SU-DHL-6 (cell line): ENCODE data around the gene TTLL11.

ENCODE experiments used
- H2AFZ ChIP-seq: fragments of 200-600 bp; sonication (generic); 2 replicates; pipeline ENCODE4 v1.6.1; 2014; ENCODE audit warnings: low read depth, mild to moderate bottlenecking, moderate library complexity, mixed read lengths, antibody characterized with exemption, low read length; ENCODE audit not compliant: severe bottlenecking
- H3F3A ChIP-seq: fragments of 200-600 bp; shearing (Covaris generic); 2 replicates; pipeline ENCODE4 v1.6.0; 2016; ENCODE audit warnings: antibody characterized with exemption, mild to moderate bottlenecking; ENCODE audit not compliant: insufficient read depth
- H3K27ac ChIP-seq: fragments of 200-600 bp; sonication (generic); 2 replicates; pipeline ENCODE4 v1.5.1; 2016; ENCODE audit warnings: low read depth, mild to moderate bottlenecking, low read length, moderate library complexity, mixed read lengths
- H3K27me3 ChIP-seq: fragments of 200-600 bp; sonication (generic), shearing (Covaris generic); 2 replicates; pipeline ENCODE4 v1.6.0; 2014; ENCODE audit warnings: mild to moderate bottlenecking, low read length
- H3K36me3 ChIP-seq: fragments of 200-600 bp; sonication (generic); 2 replicates; pipeline ENCODE4 v1.6.1; 2014; ENCODE audit warnings: mild to moderate bottlenecking, low read length, mixed read lengths
- H3K4me2 ChIP-seq: fragments of 300-600, 200-600 bp; shearing (Covaris generic), sonication (generic); 2 replicates; pipeline ENCODE4 v1.6.0; 2014; ENCODE audit warnings: low read length, low read depth, mild to moderate bottlenecking; ENCODE audit not compliant: poor library complexity, severe bottlenecking
- H3K4me3 ChIP-seq: fragments of 200-600 bp; sonication (generic); 2 replicates; pipeline ENCODE4 v1.5.1; 2014; ENCODE audit warnings: antibody characterized with exemption, low read length, mild to moderate bottlenecking, mixed read lengths; ENCODE audit not compliant: insufficient read depth, poor library complexity, severe bottlenecking
- H3K79me2 ChIP-seq: fragments of 200-600 bp; sonication (generic); 2 replicates; pipeline ENCODE4 v1.6.1; 2014; ENCODE audit warnings: mild to moderate bottlenecking, low read length, moderate library complexity; ENCODE audit not compliant: insufficient read depth
- H3K9ac ChIP-seq: fragments of 200-600 bp; sonication (generic); 2 replicates; pipeline ENCODE4 v1.7.0; 2014; ENCODE audit warnings: mild to moderate bottlenecking, low read length
- H3K9me2 ChIP-seq: fragments of 200-600 bp; sonication (generic); replicated peaks from 2 replicates; pipeline ENCODE4 v1.6.1; 2014; ENCODE audit warnings: low read length; ENCODE audit not compliant: insufficient read depth
- H3K9me3 ChIP-seq: fragments of 200-600 bp; sonication (generic); 2 replicates; pipeline ENCODE4 v1.6.1; 2014; ENCODE audit warnings: low read length, mixed read lengths; ENCODE audit not compliant: insufficient read depth
- H4K20me1 ChIP-seq: fragments of 200-600 bp; sonication (generic); 2 replicates; pipeline ENCODE4 v1.6.1; 2014; ENCODE audit warnings: low read depth, mild to moderate bottlenecking, antibody characterized with exemption, low read length, moderate library complexity, mixed read lengths
- EZH2phosphoT487 ChIP-seq: fragments of 200-600 bp; sonication (generic), shearing (Covaris generic); conservative IDR thresholded peaks from 2 replicates; pipeline ENCODE4 v1.6.1; 2018; ENCODE audit warnings: mild to moderate bottlenecking, antibody characterized with exemption, low read length, moderate library complexity, mixed read lengths
- TF ChIP-seq, protein P1 (sequence below): fragments of 200-600 bp; sonication (generic); IDR thresholded peaks from one replicate; pipeline ENCODE4 v1.5.1; 2017; ENCODE audit warnings: antibody characterized with exemption, mild to moderate bottlenecking, low read length, moderate library complexity; ENCODE audit not compliant: insufficient read depth, poor library complexity, severe bottlenecking

TTLL11 gene

DNA sequence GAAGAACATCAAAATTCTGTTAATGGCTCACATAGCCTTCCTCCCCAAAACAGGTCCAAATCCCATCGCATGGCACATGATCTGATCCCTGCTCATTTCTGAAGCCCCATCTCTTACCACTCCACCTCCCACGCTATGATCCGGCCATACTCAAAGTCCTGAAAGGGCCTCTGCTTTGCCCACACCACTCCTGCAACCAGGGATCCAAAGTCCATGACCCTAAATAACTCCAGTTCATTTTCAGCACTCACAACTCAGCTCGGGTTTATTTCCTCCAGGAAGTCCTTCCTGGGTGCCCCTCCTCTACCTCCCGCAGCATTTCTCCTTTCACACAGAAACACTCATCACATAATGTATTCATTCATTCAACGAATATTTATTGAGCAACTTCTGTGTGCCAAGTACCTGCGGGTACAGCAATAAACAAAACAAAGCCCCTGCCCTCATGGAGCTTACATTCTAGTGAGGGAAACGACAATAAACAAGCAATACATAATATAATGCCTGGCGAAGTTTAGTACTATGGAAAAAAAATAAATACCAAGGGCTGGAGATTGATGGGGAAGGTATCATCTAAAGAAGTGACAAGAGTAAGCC is 2.7 kb downstream of the TTLL11 start:
- H3K27ac ChIP-seq: no peak overlapping the region
- no peak overlapping the region for H2AFZ ChIP-seq
- H3K9me3 ChIP-seq: no peaks in the 10 kb centered on the region
- no peak overlapping the region for H3K9ac ChIP-seq
- H3K4me3 ChIP-seq: no peak overlapping the region
- TF ChIP-seq, protein P1, sequence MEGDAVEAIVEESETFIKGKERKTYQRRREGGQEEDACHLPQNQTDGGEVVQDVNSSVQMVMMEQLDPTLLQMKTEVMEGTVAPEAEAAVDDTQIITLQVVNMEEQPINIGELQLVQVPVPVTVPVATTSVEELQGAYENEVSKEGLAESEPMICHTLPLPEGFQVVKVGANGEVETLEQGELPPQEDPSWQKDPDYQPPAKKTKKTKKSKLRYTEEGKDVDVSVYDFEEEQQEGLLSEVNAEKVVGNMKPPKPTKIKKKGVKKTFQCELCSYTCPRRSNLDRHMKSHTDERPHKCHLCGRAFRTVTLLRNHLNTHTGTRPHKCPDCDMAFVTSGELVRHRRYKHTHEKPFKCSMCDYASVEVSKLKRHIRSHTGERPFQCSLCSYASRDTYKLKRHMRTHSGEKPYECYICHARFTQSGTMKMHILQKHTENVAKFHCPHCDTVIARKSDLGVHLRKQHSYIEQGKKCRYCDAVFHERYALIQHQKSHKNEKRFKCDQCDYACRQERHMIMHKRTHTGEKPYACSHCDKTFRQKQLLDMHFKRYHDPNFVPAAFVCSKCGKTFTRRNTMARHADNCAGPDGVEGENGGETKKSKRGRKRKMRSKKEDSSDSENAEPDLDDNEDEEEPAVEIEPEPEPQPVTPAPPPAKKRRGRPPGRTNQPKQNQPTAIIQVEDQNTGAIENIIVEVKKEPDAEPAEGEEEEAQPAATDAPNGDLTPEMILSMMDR: no peak
- TF ChIP-seq EZH2phosphoT487: no peak
- no peaks in the 10 kb centered on the region for H3K79me2 ChIP-seq
- no peaks in the 10 kb centered on the region for H3K9me2 ChIP-seq
- H3K27me3 ChIP-seq: no peaks in the 10 kb centered on the region
- H3K4me2 ChIP-seq: no peak overlapping the region
- H3K36me3 ChIP-seq: no peaks in the 10 kb centered on the region
- no peaks in the 10 kb centered on the region for H4K20me1 ChIP-seq
- no peaks in the 10 kb centered on the region for H3F3A ChIP-seq

GRCh38 chr9:122088880-122089706 is 4.0 kb downstream of the TTLL11 start:
- Histone ChIP-seq H4K20me1 (no peaks in the 10 kb centered on the region), H3F3A (no peaks in the 10 kb centered on the region), H3K79me2 (no peaks in the 10 kb centered on the region), H3K27me3 (no peaks in the 10 kb centered on the region), H3K27ac (no peak overlapping the region), H3K36me3 (no peaks in the 10 kb centered on the region), H3K9me2 (no peaks in the 10 kb centered on the region), H3K4me3 (no peak overlapping the region), H3K4me2 (no peak overlapping the region), H3K9me3 (no peaks in the 10 kb centered on the region), H3K9ac (no peak overlapping the region), H2AFZ (no peak overlapping the region)
- TF ChIP-seq EZH2phosphoT487: no peak
- TF ChIP-seq, protein P1: no peak

DNA sequence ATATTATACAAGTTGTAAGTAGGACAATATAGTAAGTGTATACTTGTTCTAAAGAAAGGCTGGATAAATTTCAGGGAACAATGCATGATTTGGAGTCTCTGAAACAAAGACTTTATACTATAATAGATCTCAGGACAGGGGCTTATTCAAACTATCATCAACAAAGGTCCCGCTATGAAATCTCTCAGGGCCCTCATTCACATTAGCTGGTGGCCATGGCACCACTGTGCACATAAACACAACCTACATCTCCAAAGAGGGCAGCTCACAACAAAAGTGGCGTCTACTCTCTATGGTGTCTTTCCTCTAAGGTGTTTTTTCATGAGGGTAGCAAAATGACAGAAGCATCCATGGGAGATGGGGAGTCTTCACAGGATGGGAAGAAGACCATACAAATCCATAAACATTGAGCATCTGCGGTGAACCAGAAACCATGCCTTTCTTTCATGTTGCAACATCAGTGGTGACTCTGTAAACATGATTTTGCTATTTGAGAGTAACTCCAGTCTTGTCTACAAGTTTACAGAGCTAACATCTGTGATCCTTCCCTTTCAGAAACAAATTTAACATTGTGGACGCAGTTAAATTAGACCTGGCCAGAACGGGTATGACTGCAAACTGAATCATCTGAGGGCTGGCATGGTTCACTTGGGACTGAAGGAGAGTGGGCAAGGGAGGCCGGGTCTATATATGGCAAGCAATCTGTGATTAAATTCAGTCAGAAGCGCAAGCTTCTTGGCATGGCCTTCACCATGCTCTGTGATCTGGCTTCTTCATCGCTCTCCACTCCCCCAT is 5.5 kb downstream of the TTLL11 start:
- no peaks in the 10 kb centered on the region for H4K20me1 ChIP-seq
- no peaks in the 10 kb centered on the region for H3K36me3 ChIP-seq
- no peak overlapping the region for H3K4me3 ChIP-seq
- H3K9me3 ChIP-seq: no peaks in the 10 kb centered on the region
- no peak overlapping the region for H3K27ac ChIP-seq
- no peaks in the 10 kb centered on the region for H3K27me3 ChIP-seq
- H3K9ac ChIP-seq: no peak overlapping the region
- H3F3A ChIP-seq: no peaks in the 10 kb centered on the region
- H3K9me2 ChIP-seq: no peaks in the 10 kb centered on the region
- H2AFZ ChIP-seq: no peak overlapping the region
- TF ChIP-seq EZH2phosphoT487: no peak
- TF ChIP-seq, protein P1: no peak
- no peak overlapping the region for H3K4me2 ChIP-seq
- no peaks in the 10 kb centered on the region for H3K79me2 ChIP-seq
